GM12874 (cell line): ENCODE measurements around the gene ZNF512.

Experiments used
- CTCF ChIP-seq: IDR thresholded peaks from 2 replicates; pipeline ENCODE4 v1.5.1; 2011; ENCODE audit warnings: low read depth, mild to moderate bottlenecking, control low read depth, low read length, moderate library complexity; ENCODE audit not compliant: insufficient read depth

The ZNF512 gene

GRCh38 chr2:27622921-27623384 lies 40.1 kb downstream of the ZNF512 start:
- TF ChIP-seq CTCF, result no peak

DNA sequence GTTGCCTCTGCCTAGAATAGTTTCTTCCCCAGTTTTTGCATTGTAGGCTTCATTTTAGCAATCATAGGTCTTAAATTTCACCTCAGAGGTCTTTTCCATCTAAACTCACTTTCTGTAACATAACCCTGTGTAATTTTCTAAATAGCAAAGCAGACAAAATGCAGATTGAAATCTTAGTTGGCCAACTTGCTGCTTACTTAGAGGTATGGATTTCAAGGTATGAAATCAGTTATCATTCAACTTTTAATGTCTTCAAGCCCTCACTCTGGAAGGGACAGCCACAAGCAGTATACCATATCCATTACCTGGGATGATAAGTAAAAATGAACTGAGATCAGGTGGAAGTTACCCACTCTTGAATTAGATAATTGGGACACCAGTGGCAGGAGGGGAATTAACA lies 42.1 kb downstream of the ZNF512 start:
- TF ChIP-seq CTCF, result no peak

- TF ChIP-seq CTCF, result no peak
Measured at GRCh38 chr2:27627963-27628766, 45.3 kb downstream of the ZNF512 start.

- no peak for TF ChIP-seq CTCF
Measured at GRCh38 chr2:27628767-27629709, 46.2 kb downstream of the ZNF512 start, which contains the start of the genes CCDC121 and GPN1. CCDC121 (minus strand) TSS chr2:27629012; CDS start chr2:27627799, 1,213 bp downstream. GPN1 (plus strand) TSS chr2:27629050; CDS start chr2:27629059, 9 bp downstream.

DNA sequence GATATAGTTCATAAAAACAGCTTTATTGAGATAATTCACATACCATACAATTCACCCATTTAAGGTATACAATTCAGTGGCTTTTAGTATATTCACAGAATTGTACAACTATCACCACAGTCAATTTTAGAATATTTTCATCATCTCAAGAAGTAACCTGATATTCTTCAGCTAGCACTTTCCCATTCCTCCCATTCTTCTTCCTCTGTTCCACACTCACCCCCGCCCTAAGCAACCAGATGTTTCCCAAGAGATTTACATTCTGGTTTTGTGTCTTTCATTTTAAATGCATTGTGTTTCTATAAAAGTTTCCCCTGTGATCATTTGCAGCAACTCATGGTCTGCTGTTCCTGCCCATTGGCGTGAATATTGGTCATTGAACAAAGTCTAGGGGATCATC lies 51.4 kb downstream of the ZNF512 start:
- no peak for TF ChIP-seq CTCF

GRCh38 chr2:27636766-27637165 lies 53.9 kb downstream of the ZNF512 start:
- no peak for TF ChIP-seq CTCF

GRCh38 chr2:27638037-27638637 lies 55.3 kb downstream of the ZNF512 start:
- no peak for TF ChIP-seq CTCF
